K562 (cell line): ENCODE results near the gene TRIM43B. TPM values are rescaled to one million over a fixed set of nuclear protein-coding genes. Genes with fewer than 3 reads are reported as not detected.
"Not testable (repeated sequence)": the region's sequence is repeated elsewhere in the genome, so short reads cannot be mapped to it uniquely, and the experiment has no call there.

Experiments
- ATAC-seq: fragments of 200-7000 bp; cut with Tn5 transposase; 3 replicates; pipeline ENCODE4 v1.9.1; 2020; ENCODE audit warnings: moderate library complexity
- BruUV-seq: library from RNA; stranded (reverse); fragments of 400-500 nt; replicated peaks from 2 replicates; lab custom pipeline; 2021; lab: Mats Ljungman, UMichigan
- CTCF ChIA-PET: fragments of 300-600 bp; formaldehyde crosslinking; extraction: SDS; loops from one replicate; lab custom pipeline; 2021; ENCODE audit warnings: low intra/inter-chr PET ratio; lab: Yijun Ruan, JAX
- POLR2A ChIA-PET: fragments of 300-600, 350-650 bp; sonication (Branson Sonifier 250); formaldehyde crosslinking; extraction: SDS; loops from one replicate; lab custom pipeline; 2021; ENCODE audit warnings: antibody characterized with exemption, inconsistent platforms; lab: Yijun Ruan, JAX
- DNase-seq, 4 experiments: peaks; one replicate each; pipeline versions ENCODE4 v3.0.0 to v3.0.0-alpha.2; 2011 to 2018; ENCODE audit warnings: low spot score in 3 of 4, mixed read lengths in 3 of 4; ENCODE audit errors: extremely low read depth in 1 of 4
- FAIRE-seq: peaks from 2 replicates; lab custom pipeline; 2011; peaks lifted over from hg19 to GRCh38; lab: Jason Lieb, UNC
- H2AFZ ChIP-seq: 2 replicates; pipeline ENCODE4 v1.6.0; 2011; ENCODE audit warnings: low read depth, low read length, control low read depth, inconsistent platforms
- H3K27ac ChIP-seq: fragments of 200-600 bp; 3 replicates; pipeline ENCODE4 v1.8.0; 2011; ENCODE audit warnings: low read depth, mild to moderate bottlenecking, control low read depth, inconsistent platforms, low read length, moderate library complexity, mixed read lengths; ENCODE audit errors: extremely low read depth
- H3K27me3 ChIP-seq, 2 experiments: fragments of 300-600 bp in 1 of 2; 2 replicates in 1 of 2; 3 replicates in 1 of 2; pipeline versions ENCODE4 v1.6.0 to v1.8.0; 2011; ENCODE audit warnings: inconsistent platforms in 2 of 2, low read length in 2 of 2, mild to moderate bottlenecking in 1 of 2, mixed read lengths in 1 of 2, moderate library complexity in 1 of 2; ENCODE audit not compliant: control insufficient read depth in 2 of 2, insufficient read depth in 2 of 2
- H3K36me3 ChIP-seq: fragments of 300-600 bp; 3 replicates; pipeline ENCODE4 v1.8.0; 2011; ENCODE audit warnings: mild to moderate bottlenecking, low read length, inconsistent platforms; ENCODE audit not compliant: control insufficient read depth, insufficient read depth
- H3K4me1 ChIP-seq, 2 experiments: fragments of 200-600 bp in 1 of 2; replicated peaks in 1 of 2; 2 replicates in 1 of 2; 3 replicates in 1 of 2; pipeline versions ENCODE4 v1.5.1 to v1.8.0; 2011; ENCODE audit warnings: inconsistent platforms in 2 of 2, low read length in 2 of 2, mild to moderate bottlenecking in 1 of 2, mixed read lengths in 1 of 2, moderate library complexity in 1 of 2; ENCODE audit not compliant: control insufficient read depth in 2 of 2, insufficient read depth in 2 of 2
- H3K4me2 ChIP-seq: 2 replicates; pipeline ENCODE4 v1.6.1; 2011; ENCODE audit warnings: low read length, control low read depth, inconsistent platforms, mixed read lengths; ENCODE audit not compliant: insufficient read depth
- H3K4me3 ChIP-seq: fragments of 200-600 bp; sonication (generic), shearing (Covaris generic); 2 replicates; pipeline ENCODE4 v1.5.1; 2016; ENCODE audit warnings: control low read depth, inconsistent platforms
- H3K79me2 ChIP-seq: fragments of 200-600 bp; 3 replicates; pipeline ENCODE4 v1.8.0; 2011; ENCODE audit warnings: low read length, inconsistent platforms; ENCODE audit not compliant: control insufficient read depth, insufficient read depth
- H3K9ac ChIP-seq, 2 experiments: 2 replicates each; pipeline versions ENCODE4 v1.6.0 to v1.6.1; 2011; ENCODE audit warnings: low read depth in 2 of 2, low read length in 2 of 2, control low read depth in 1 of 2, inconsistent platforms in 1 of 2, mild to moderate bottlenecking in 1 of 2, mixed read lengths in 1 of 2; ENCODE audit not compliant: insufficient read depth in 1 of 2
- H3K9me1 ChIP-seq: one replicate; pipeline ENCODE4 v1.6.0; 2011; ENCODE audit warnings: inconsistent platforms, mild to moderate bottlenecking, low read length, moderate library complexity; ENCODE audit not compliant: control insufficient read depth, insufficient read depth
- H3K9me3 ChIP-seq: replicated peaks from 2 replicates; pipeline ENCODE4 v1.5.1; 2011; ENCODE audit warnings: low read depth, low read length, inconsistent platforms; ENCODE audit not compliant: control insufficient read depth, insufficient read depth
- H4K20me1 ChIP-seq: replicated peaks from 2 replicates; pipeline ENCODE4 v1.6.1; 2011; ENCODE audit warnings: low read length, inconsistent platforms, mixed read lengths; ENCODE audit not compliant: control insufficient read depth, insufficient read depth
- WGBS: fragments of 100-300 bp; shearing (Covaris generic); methylation state at CpG from one replicate; pipeline ENCODE4 v1.1.6; 2016; ENCODE audit warnings: low coverage, mixed read lengths; ENCODE audit not compliant: insufficient coverage; ENCODE audit errors: missing lambda C conversion rate; 5-methylcytosine and 5-hydroxymethylcytosine counted together
- in situ Hi-C: fragments of 300-500 bp; cut with MboI; formaldehyde crosslinking; loops from 4 replicates; pipeline ENCODE4 v1.15.0; 2018; ENCODE audit warnings: inconsistent platforms, mixed read lengths
- intact Hi-C: fragments of 100-400 bp; cut with micrococcal nuclease; formaldehyde crosslinking; loops from 2 replicates; pipeline ENCODE4 v1.14.2; 2022
- polyA plus RNA-seq, 8 experiments: library from polyadenylated mRNA; depleted of rRNA in 4 of 8; stranded (reverse) in 5 of 8; unstranded in 3 of 8; fragments of >200 nt; fragmentation: Nextera tagmentation in 2 of 8; fragmentation: Illumina TruSeq in 1 of 8; extraction: Ambion mirVana in 2 of 8; extraction: Trizol in 1 of 8; gene quantifications; 2 replicates each; pipeline versions ENCODE4 v1.2.1 to v1.2.3, GENCODE V29; 2011 to 2014; ENCODE audit warnings: inconsistent platforms in 1 of 8, missing spikeins in 1 of 8
- total RNA-seq, 7 experiments: library from RNA; depleted of rRNA in 6 of 7; stranded (reverse); fragments of >200 nt in 6 of 7; fragmentation: Illumina TruSeq in 2 of 7; extraction: Trizol in 2 of 7; gene quantifications; 2 replicates each; pipeline versions ENCODE4 v1.2.1 to v1.2.3, GENCODE V29; 2011 to 2021; ENCODE audit warnings: low replicate concordance in 1 of 7

Gene TRIM43B
- total and polyA plus RNA-seq, 9 of the 15 experiments (the other 6 are each of a cell fraction or from before 2014, with no cell fraction given) = not detected

GRCh38 chr2:95434507-95435076, 50.0 kb downstream of the TRIM43B start:
- H3K4me1 ChIP-seq, DNase-seq, H3K9me3 ChIP-seq, H3K4me3 ChIP-seq, H3K27ac ChIP-seq, POLR2A ChIA-PET, H3K79me2 ChIP-seq, H4K20me1 ChIP-seq, intact Hi-C loops, CTCF ChIA-PET, H2AFZ ChIP-seq, ATAC-seq, H3K9me1 ChIP-seq, BruUV-seq, H3K4me2 ChIP-seq, H3K9ac ChIP-seq, FAIRE-seq, H3K36me3 ChIP-seq, H3K27me3 ChIP-seq: not testable (repeated sequence)
- 0% methylated on average over 2 of the region's 3 CpGs for WGBS
- in situ Hi-C loops = loop anchor here (10.0 kb wide), 1 partner anchor 210 kb away; no protein-coding TSS in a partner anchor

GRCh38 chr2:95433973-95434372, 50.6 kb downstream of the TRIM43B start:
- H2AFZ ChIP-seq, H3K4me1 ChIP-seq, H3K27me3 ChIP-seq, ATAC-seq, CTCF ChIA-PET, H3K9ac ChIP-seq, DNase-seq, FAIRE-seq, H3K79me2 ChIP-seq, H3K4me3 ChIP-seq, POLR2A ChIA-PET, intact Hi-C loops, H3K4me2 ChIP-seq, H3K9me1 ChIP-seq, H3K36me3 ChIP-seq, H4K20me1 ChIP-seq, BruUV-seq, H3K9me3 ChIP-seq, H3K27ac ChIP-seq: not testable (repeated sequence)
- in situ Hi-C loops = loop anchor here (10.0 kb wide), 1 partner anchor 211 kb away; no protein-coding TSS in a partner anchor
- WGBS = 0% methylated on average over 2 of the region's 2 CpGs

- H3K27ac ChIP-seq, FAIRE-seq, H3K4me2 ChIP-seq, H3K9me3 ChIP-seq, BruUV-seq, H3K79me2 ChIP-seq, DNase-seq, H3K9ac ChIP-seq, intact Hi-C loops, H4K20me1 ChIP-seq, H3K9me1 ChIP-seq, H2AFZ ChIP-seq, ATAC-seq, H3K36me3 ChIP-seq, CTCF ChIA-PET, POLR2A ChIA-PET, H3K4me1 ChIP-seq, H3K27me3 ChIP-seq, H3K4me3 ChIP-seq: not testable (repeated sequence)
- WGBS = 0% methylated on average over 1 of the region's 4 CpGs
- in situ Hi-C loops = loop anchor here (10.0 kb wide), 1 partner anchor 211 kb away; no protein-coding TSS in a partner anchor
Observed at GRCh38 chr2:95433373-95433772, 51.2 kb downstream of the TRIM43B start.
